ENCODE data around the gene FAM114A1. TPM values are rescaled to one million over a fixed set of nuclear protein-coding genes. Genes with fewer than 3 reads are reported as not detected.

FAM114A1 gene
- 1 to 10 TPM in 1 of 2 donors, under 1 TPM in 1; 0.35 to 1.5 TPM for total RNA-seq

GRCh38 chr4:38867478-38868058 lies at the start of gene FAM114A1:
Gene FAM114A1 (plus strand): TSS chr4:38867806. CDS start chr4:38878079, 10,273 bp downstream.
- Mint-ChIP-seq H3K27me3 (peaks cover 29% of the 10 kb centered on the region), H3K4me3 (peak within 1 kb of the TSS; percentile 65), H3K9me3 (no peaks in the 10 kb centered on the region), H3K4me1 (peaks cover 7% of the 10 kb centered on the region), H3K27ac (no peak within 1 kb of the TSS), H3K36me3 (ENCODE audit: low read depth) (no peaks in the 10 kb centered on the region)
- ATAC-seq (replicated peaks), result peak; percentile 95

GRCh38 chr4:38818441-38818976 lies 49.1 kb upstream of the FAM114A1 start:
- no peaks in the 10 kb centered on the region for H3K27me3 Mint-ChIP-seq
- H3K36me3 Mint-ChIP-seq (ENCODE audit: low read depth), result no peaks in the 10 kb centered on the region
- no peak overlapping the region for H3K27ac Mint-ChIP-seq
- peaks cover 22% of the 10 kb centered on the region for H3K4me1 Mint-ChIP-seq
- peaks cover 13% of the 10 kb centered on the region for H3K9me3 Mint-ChIP-seq
- H3K4me3 Mint-ChIP-seq, result no peak overlapping the region
- no peak for ATAC-seq (replicated peaks)

- H3K27me3 Mint-ChIP-seq, result no peaks in the 10 kb centered on the region
- ATAC-seq (replicated peaks), result peak; percentile 86
- H3K9me3 Mint-ChIP-seq, result peaks cover 18% of the 10 kb centered on the region
- H3K27ac Mint-ChIP-seq, result peak overlapping the region; percentile 40
- peaks cover 22% of the 10 kb centered on the region for H3K4me1 Mint-ChIP-seq
- H3K4me3 Mint-ChIP-seq, result peak overlapping the region; percentile 6
- no peaks in the 10 kb centered on the region for H3K36me3 Mint-ChIP-seq (ENCODE audit: low read depth)
These were observed 48.0 kb upstream of the FAM114A1 start for GRCh38 chr4:38819569-38819968.

GRCh38 chr4:38820329-38821061 lies 47.1 kb upstream of the FAM114A1 start:
- Mint-ChIP-seq H3K27me3 (no peaks in the 10 kb centered on the region), H3K9me3 (peaks cover 17% of the 10 kb centered on the region), H3K27ac (peak overlapping the region; percentile 40), H3K36me3 (ENCODE audit: low read depth) (no peaks in the 10 kb centered on the region), H3K4me3 (peak overlapping the region; percentile 6), H3K4me1 (peaks cover 22% of the 10 kb centered on the region)
- ATAC-seq (replicated peaks), result no peak

GRCh38 chr4:38821739-38822138 lies 45.9 kb upstream of the FAM114A1 start:
- no peak for ATAC-seq (replicated peaks)

GRCh38 chr4:38822748-38823303 lies 44.8 kb upstream of the FAM114A1 start:
- no peak overlapping the region for H3K4me3 Mint-ChIP-seq
- ATAC-seq (replicated peaks), result no peak
- no peaks in the 10 kb centered on the region for H3K36me3 Mint-ChIP-seq (ENCODE audit: low read depth)
- H3K27me3 Mint-ChIP-seq, result no peaks in the 10 kb centered on the region
- H3K27ac Mint-ChIP-seq, result no peak overlapping the region
- peaks cover 16% of the 10 kb centered on the region for H3K9me3 Mint-ChIP-seq
- peaks cover 19% of the 10 kb centered on the region for H3K4me1 Mint-ChIP-seq

More at GRCh38 chr4:38821739-38822138, 45.9 kb upstream of the FAM114A1 start:
- Mint-ChIP-seq H3K9me3 (peaks cover 16% of the 10 kb centered on the region), H3K36me3 (ENCODE audit: low read depth) (no peaks in the 10 kb centered on the region), H3K4me3 (no peak overlapping the region), H3K4me1 (peaks cover 19% of the 10 kb centered on the region), H3K27me3 (no peaks in the 10 kb centered on the region), H3K27ac (no peak overlapping the region)

- no peak overlapping the region for H3K4me3 Mint-ChIP-seq
These were observed 43.8 kb upstream of the FAM114A1 start for GRCh38 chr4:38823766-38824165.

GRCh38 chr4:38829237-38829636 lies 38.4 kb upstream of the FAM114A1 start:
- Mint-ChIP-seq H3K4me3 (no peak overlapping the region), H3K4me1 (no peaks in the 10 kb centered on the region), H3K27ac (no peak overlapping the region), H3K36me3 (ENCODE audit: low read depth) (no peaks in the 10 kb centered on the region), H3K27me3 (no peaks in the 10 kb centered on the region), H3K9me3 (peaks cover 5% of the 10 kb centered on the region)
- no peak for ATAC-seq (replicated peaks)

More at GRCh38 chr4:38823766-38824165, 43.8 kb upstream of the FAM114A1 start:
- Mint-ChIP-seq H3K9me3 (peaks cover 16% of the 10 kb centered on the region), H3K4me1 (peaks cover 19% of the 10 kb centered on the region), H3K36me3 (ENCODE audit: low read depth) (no peaks in the 10 kb centered on the region), H3K27me3 (no peaks in the 10 kb centered on the region), H3K27ac (no peak overlapping the region)
- no peak for ATAC-seq (replicated peaks)

- no peak overlapping the region for H3K4me3 Mint-ChIP-seq
- no peak for ATAC-seq (replicated peaks)
- no peak overlapping the region for H3K27ac Mint-ChIP-seq
- no peaks in the 10 kb centered on the region for H3K27me3 Mint-ChIP-seq
- H3K4me1 Mint-ChIP-seq, result no peaks in the 10 kb centered on the region
- H3K36me3 Mint-ChIP-seq (ENCODE audit: low read depth), result no peaks in the 10 kb centered on the region
- H3K9me3 Mint-ChIP-seq, result peaks cover 15% of the 10 kb centered on the region
These were observed 36.0 kb upstream of the FAM114A1 start for GRCh38 chr4:38831653-38832052.

GRCh38 chr4:38832206-38832605 lies 35.4 kb upstream of the FAM114A1 start:
- H3K27ac Mint-ChIP-seq, result no peak overlapping the region
- H3K27me3 Mint-ChIP-seq, result no peaks in the 10 kb centered on the region

GRCh38 chr4:38832624-38833528 lies 34.7 kb upstream of the FAM114A1 start:
- H3K36me3 Mint-ChIP-seq (ENCODE audit: low read depth), result no peaks in the 10 kb centered on the region
- peaks cover 15% of the 10 kb centered on the region for H3K9me3 Mint-ChIP-seq
- ATAC-seq (replicated peaks), result no peak

More at GRCh38 chr4:38832206-38832605, 35.4 kb upstream of the FAM114A1 start:
- Mint-ChIP-seq H3K36me3 (ENCODE audit: low read depth) (no peaks in the 10 kb centered on the region), H3K4me3 (no peak overlapping the region), H3K9me3 (peaks cover 15% of the 10 kb centered on the region), H3K4me1 (peaks cover 1% of the 10 kb centered on the region)
- ATAC-seq (replicated peaks), result no peak

GRCh38 chr4:38834570-38834969 lies 33.0 kb upstream of the FAM114A1 start:
- peaks cover 16% of the 10 kb centered on the region for H3K4me1 Mint-ChIP-seq
- peaks cover 15% of the 10 kb centered on the region for H3K9me3 Mint-ChIP-seq
- no peaks in the 10 kb centered on the region for H3K27me3 Mint-ChIP-seq
- no peaks in the 10 kb centered on the region for H3K36me3 Mint-ChIP-seq (ENCODE audit: low read depth)
- ATAC-seq (replicated peaks), result no peak
- no peak overlapping the region for H3K27ac Mint-ChIP-seq
- H3K4me3 Mint-ChIP-seq, result no peak overlapping the region

More at GRCh38 chr4:38832624-38833528, 34.7 kb upstream of the FAM114A1 start:
- H3K4me1 Mint-ChIP-seq, result peaks cover 8% of the 10 kb centered on the region
- H3K4me3 Mint-ChIP-seq, result no peak overlapping the region
- H3K27ac Mint-ChIP-seq, result peak overlapping the region; percentile 9
- no peaks in the 10 kb centered on the region for H3K27me3 Mint-ChIP-seq

GRCh38 chr4:38837334-38837733 lies 30.3 kb upstream of the FAM114A1 start:
- H3K36me3 Mint-ChIP-seq (ENCODE audit: low read depth), result no peaks in the 10 kb centered on the region
- no peaks in the 10 kb centered on the region for H3K27me3 Mint-ChIP-seq
- H3K9me3 Mint-ChIP-seq, result peaks cover 15% of the 10 kb centered on the region
- peak overlapping the region; percentile 26 for H3K4me3 Mint-ChIP-seq
- peak overlapping the region; percentile 46 for H3K27ac Mint-ChIP-seq
- no peak for ATAC-seq (replicated peaks)
- H3K4me1 Mint-ChIP-seq, result peaks cover 16% of the 10 kb centered on the region

- Mint-ChIP-seq H3K9me3 (peaks cover 15% of the 10 kb centered on the region), H3K27me3 (no peaks in the 10 kb centered on the region), H3K36me3 (ENCODE audit: low read depth) (no peaks in the 10 kb centered on the region), H3K27ac (peak overlapping the region; percentile 46), H3K4me3 (peak overlapping the region; percentile 26), H3K4me1 (peaks cover 16% of the 10 kb centered on the region)
- ATAC-seq (replicated peaks), result peak; percentile 43
These were observed 29.8 kb upstream of the FAM114A1 start for GRCh38 chr4:38837849-38838248.
